CD4-positive, alpha-beta T cell treated with Interleukin-4 for 4 hours (primary cell): ENCODE measurements around the gene IFNGR1.

Experiments used
- DNase-seq: peaks from one replicate; pipeline ENCODE4 v3.0.0-alpha.2; 2020

Gene IFNGR1

GRCh38 chr6:137173501-137173900 lies 45.7 kb downstream of the IFNGR1 start, which contains the start of gene IL22RA2:
TSS of gene IL22RA2 (minus strand) at chr6:137173644. CDS start at chr6:137161749, 11,895 bp downstream.
- no peak for DNase-seq

- no peak for DNase-seq
Measured at GRCh38 chr6:137172734-137173431, 46.3 kb downstream of the IFNGR1 start.

DNA sequence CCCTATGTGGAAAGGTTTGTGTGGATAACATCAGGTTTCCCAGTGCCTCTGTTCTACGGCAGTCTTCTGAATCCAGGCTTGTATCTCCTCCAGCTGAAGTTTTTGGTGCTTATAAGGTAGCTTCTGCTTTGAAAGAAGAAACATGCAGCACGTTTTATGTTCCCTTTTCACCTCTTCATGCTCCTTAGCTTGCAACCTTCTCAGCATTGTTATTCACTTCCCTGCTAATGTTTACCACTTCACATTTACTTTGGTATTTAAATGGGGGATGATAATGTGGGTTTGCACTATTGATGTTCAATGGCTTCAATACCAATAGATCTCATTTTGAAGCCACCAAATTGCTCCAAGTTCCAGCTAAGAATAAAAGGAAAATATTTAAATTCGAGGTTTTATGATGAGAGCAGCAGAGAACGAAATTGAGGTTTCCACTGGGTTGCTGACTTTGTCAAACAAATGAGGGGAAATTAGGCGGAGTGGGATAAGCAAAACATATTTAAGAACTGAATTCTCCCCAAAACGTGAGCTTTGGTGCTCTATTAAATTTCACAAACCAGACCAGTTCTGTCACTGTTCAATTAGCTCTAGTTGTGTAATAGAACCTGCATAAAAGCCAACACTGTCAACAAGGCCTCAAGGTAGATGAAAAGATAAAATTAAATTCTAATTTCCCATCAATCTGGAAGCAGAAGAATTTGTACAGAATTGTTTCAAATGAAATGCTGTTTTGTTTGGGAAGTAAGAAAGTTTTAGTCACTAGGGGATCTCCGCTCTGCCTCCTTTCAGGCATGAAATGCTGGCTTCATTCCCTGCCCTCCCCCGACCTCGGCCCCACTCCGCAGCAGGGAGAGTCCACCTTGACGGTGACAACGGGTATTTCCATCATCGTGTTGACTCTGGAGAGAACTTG lies 47.1 kb downstream of the IFNGR1 start:
- DNase-seq: no peak

DNA sequence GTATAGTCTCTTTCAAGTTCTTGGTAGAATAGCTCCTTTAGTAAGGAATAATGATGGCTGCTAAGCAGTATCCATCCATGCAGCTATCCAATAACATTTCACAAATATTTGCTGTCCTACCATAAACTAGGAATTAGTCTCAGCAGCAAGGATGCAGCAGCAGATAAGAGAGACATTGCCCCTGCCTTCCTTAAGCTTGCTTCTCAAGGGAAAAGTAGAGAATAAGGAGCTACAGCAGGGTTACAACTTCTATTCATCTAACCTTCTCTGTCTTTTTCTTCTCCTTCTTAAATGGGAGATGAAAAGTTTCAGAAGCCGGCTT lies 48.2 kb downstream of the IFNGR1 start:
- no peak for DNase-seq

DNA sequence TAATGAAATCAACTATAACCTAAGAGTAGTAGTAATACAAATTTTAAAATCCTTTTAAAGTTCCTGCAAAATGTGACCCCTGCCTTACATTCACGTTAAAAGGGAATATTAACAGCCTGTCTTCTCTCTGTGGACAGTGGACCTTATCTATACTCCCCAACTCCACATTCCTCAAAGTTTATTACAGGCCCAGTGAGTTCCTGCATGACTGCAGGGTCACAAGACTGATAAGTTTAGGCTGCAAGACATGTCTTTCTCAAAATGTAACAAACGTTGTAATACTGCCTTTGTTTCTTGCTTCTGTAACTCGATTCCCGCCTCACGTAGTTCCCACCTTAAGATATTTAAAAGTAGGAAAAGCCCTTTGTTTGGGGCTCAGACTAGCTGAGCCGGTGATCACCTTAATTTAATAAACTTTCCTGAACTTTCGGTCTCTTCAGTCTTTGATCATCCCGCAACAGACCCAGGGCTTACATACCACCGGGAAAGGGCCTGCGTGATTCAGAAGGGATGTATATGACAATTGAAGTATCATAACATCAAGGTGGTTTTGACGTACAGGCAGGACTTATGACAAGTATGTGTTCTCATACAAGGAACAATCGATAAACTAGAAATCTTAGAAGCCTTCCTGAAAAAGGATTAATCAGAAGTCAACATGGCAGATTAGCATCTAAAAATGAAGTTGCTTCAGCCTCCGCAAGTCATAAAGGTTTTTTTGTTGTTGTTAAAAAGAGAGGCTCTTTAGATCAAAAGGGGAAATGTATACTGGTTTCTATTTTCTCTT lies 48.7 kb downstream of the IFNGR1 start:
- DNase-seq: no peak

DNA sequence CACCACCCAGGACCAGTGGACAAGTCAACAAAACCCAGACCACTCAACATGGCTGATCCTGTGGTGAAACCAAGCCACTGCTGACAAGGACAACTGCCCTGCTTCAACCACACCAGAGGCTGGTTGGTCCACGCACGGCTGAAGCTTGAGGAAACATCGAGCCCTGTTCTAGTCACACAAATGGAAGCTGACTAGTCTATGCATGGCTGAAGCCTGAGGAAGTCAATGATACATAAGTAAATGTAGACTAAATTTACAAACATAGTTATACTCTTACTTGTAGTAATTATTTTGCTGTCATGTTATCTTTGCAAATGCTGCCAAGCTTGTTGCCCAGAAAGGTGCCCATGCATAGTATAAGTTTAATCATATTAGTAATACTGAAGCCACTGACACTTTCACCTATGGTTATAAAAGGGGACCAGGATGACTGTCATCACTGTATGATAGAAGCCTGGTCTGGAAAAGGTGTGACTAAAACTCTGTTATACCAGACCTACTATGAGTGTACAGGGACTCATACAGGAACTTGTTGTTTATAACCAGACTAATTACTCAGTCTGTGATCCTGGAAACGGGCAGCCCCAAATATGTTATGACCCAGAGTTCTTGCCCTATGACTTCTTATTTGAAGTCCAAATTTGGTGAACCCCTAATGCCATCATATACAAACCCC lies 51.3 kb downstream of the IFNGR1 start:
- no peak for DNase-seq

GRCh38 chr6:137166247-137167098 lies 52.7 kb downstream of the IFNGR1 start:
- no peak for DNase-seq

DNA sequence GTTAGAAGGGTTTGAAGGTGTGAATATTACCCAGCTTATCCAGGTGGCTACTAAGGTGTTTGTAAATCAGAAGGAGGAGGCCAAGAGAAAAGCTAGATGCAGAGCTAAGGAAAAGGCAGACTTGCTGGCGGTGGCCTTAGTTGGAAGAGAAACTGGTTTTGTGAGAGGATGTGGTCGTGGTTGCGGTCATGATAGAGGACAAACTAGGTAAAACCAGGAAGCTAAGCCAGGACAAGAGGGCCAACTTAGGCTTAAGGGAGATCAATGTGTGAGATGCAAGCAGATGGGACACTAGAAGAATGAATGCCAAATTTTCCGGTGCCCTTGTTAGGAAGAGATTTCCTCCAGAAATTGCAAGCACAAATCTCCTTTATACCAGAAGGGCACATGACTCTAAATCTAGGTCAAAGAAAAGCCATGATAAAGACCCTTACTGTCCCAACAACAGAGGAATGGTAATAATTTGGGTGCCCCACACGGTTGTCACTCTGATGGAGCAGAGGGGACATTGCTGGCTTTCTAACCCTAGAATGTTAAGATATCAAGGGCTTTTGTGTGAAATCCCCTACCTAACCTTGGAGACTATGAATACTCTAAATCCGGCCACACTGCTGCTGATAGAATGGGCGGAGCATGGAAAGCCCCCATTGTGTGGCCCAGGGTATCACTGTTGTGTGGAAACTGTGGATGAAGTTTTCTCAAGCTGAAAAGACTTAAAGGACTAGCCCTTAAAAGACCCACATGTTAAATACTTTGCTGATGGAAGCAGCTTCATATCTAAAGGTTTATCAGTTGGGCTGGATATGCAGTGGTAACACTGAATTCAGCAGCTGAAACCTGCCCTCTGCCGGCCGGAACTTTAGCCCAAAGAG lies 53.6 kb downstream of the IFNGR1 start:
- DNase-seq: peak; percentile 30

DNA sequence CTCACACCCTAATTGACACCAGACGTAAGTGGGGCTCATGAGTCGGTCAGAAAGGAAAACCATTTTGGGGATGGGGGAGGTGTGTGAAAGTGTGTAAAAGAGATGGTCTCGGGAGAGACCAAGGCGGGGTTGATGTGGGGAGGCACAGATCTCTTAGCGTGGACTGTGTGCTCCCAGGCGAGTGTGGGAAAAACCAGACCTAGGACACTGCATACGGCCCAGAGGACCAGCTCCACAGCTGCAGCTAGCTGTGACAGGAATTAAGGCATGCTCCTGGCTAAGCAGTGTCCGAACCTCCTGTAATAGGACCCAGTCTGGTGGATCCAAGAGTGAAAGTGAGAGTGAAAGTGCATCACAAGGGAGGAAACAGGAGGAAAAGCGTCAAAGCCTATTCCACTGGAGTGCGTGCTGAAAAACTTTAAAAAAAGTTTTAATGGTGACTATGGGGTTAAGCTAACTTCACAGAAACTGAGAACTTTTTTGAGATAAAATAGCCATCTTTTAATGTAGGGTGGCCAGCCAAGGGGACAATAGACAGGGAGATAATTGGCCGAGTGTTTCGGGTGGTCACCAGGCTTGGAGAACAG lies 55.4 kb downstream of the IFNGR1 start:
- no peak for DNase-seq

- DNase-seq: no peak
Measured at GRCh38 chr6:137162692-137163306, 56.4 kb downstream of the IFNGR1 start.

GRCh38 chr6:137161949-137162348 lies 57.2 kb downstream of the IFNGR1 start:
- no peak for DNase-seq

- DNase-seq: no peak
Measured at GRCh38 chr6:137160763-137161162, 58.4 kb downstream of the IFNGR1 start.

- DNase-seq: no peak
Measured at GRCh38 chr6:137159912-137160311, 59.3 kb downstream of the IFNGR1 start.

DNA sequence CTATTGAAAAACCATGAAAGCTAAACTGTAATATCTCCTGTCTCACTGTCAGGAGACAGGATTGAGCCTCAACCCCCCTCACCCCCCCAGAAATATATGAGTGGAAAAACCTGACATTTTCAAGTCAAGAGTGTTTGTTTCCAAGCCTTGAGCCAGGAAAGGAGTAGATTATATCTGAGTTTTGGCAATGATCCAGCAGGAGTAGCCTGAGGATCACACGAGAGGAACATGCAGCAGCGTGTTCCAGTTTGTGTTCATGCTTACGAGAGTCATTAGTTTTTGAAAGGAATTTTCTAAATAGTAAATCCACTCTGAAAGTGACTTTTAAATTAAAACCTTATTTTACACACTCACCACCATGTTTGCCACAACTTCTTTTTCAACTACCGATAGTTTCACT lies 61.6 kb downstream of the IFNGR1 start:
- no peak for DNase-seq

GRCh38 chr6:137156650-137157049 lies 62.5 kb downstream of the IFNGR1 start:
- DNase-seq: no peak

GRCh38 chr6:137155830-137156229 lies 63.4 kb downstream of the IFNGR1 start:
- DNase-seq: peak; percentile 76

GRCh38 chr6:137150072-137150471 lies 69.1 kb downstream of the IFNGR1 start:
- no peak for DNase-seq

DNA sequence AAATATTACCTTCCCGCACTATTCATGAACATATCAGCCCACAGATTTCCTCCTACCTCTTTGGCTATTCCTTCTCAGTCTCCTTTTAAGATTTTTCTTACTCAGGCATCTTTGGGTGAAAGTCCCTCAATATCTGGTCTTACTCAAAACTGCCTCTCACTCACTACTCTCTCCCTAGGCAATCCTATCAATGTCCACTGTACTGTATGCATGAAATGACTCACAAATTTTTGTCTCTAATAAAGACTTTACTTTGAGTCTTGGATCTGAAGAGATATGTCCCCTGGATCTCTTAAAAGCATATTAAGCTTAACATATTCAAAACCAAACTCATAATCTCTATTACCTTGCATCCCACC lies 70.2 kb downstream of the IFNGR1 start:
- no peak for DNase-seq

- DNase-seq: no peak
Measured at GRCh38 chr6:137148306-137149034, 70.7 kb downstream of the IFNGR1 start.
